ENCODE measurements around the gene PRKACB.

PRKACB gene

GRCh38 chr1:84159533-84160240 lies 15.6 kb downstream of the PRKACB start:
- DNase-seq: no peak

DNA sequence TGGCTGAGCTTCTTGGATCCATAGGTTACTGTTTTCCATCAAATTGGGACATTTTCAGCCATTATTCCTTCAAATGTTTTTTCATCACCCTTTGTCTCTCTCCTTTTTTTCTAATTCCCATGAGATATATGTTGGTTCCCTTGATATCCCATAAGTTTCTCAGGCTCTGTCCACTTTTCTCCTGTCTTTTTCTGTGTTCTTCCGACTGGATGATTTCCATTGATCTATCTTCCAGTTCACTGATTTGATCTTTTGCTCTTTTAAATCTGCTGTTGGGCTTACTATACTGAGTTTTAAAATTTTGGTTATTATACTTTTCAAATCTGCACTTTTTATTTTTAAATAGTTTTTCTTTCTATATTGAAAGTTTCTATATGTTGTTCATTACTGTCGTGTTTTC lies 18.2 kb downstream of the PRKACB start:
- no peak for DNase-seq

- no peak for DNase-seq
Measured at GRCh38 chr1:84163123-84163931, 19.3 kb downstream of the PRKACB start.

DNA sequence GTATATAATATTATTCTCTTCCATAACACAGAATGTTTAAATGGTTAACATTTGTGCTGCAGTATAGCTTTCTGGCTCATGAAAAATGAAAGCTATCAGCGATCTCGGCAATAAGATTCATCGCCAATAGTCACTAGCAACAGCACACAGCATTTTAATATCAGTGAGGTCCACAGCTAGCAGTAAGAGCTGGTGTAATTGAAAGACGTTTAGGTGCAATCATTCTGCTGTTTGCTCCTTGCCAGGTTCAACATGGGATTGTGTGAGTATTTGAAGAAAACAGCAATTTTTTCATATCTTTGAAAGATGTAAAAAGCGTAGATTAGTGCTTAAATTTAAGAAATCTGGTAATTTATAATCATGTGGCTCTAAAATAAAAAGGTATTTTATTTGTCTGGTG lies 20.1 kb downstream of the PRKACB start:
- no peak for DNase-seq

DNA sequence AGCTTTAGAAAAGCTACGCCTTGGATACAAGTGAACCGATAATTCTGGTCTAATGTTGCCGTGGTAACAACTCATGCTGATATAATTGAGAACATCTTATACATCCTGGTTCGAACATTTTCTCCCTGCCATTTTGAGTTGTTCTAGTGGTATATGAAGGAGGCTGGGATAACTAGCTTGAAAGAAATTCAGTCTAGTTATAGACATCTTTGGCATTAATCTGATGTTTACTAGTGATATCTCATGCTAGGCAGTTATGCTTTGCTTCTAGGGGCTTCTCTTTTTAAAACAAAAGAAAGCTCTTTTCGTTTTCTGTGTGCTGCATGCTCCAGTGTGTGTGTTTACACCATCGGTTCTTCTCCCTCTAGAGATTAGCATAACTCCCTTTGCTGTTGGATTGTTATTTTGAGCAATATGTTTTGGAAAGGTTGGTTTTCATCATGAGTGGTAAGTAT lies 20.5 kb downstream of the PRKACB start:
- no peak for DNase-seq

DNA sequence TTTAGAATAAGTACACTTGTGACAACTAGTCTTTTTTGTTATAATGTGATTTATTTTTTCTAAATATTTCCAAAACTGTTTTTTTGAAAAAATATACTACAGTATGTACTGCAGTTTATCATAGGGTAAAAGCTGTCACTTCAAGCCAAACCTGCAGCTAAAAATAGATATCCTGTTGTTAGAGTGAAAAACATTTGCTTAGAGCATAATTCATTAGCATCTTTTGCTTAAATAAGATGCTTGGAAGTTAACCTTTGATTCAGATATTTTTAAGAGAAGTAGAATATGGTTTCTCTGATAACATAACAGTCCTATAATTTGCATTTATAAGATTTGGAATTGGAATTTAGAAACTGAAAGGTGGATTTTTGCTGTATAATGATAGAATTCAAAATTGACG lies 21.5 kb downstream of the PRKACB start:
- no peak for DNase-seq

GRCh38 chr1:84166797-84167196 lies 22.7 kb downstream of the PRKACB start:
- no peak for DNase-seq

DNA sequence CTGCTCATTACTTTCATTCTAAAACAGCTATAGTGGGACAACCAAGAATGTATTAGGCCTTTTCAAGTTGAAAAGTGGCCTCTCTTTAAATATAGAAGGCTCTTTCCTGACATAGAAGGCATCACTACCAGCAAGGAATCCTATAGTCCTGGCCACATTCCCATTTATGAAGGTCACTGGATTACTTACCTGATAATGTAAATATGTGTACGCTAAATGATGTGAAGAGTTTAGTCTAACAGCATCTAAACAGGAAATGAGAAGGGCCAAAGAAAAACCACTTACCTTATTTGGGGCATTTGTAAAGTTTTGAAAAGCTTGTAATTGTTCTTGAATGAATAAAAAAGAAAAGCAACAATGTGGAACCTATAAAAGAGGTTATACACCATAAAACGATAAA lies 24.7 kb downstream of the PRKACB start:
- no peak for DNase-seq

DNA sequence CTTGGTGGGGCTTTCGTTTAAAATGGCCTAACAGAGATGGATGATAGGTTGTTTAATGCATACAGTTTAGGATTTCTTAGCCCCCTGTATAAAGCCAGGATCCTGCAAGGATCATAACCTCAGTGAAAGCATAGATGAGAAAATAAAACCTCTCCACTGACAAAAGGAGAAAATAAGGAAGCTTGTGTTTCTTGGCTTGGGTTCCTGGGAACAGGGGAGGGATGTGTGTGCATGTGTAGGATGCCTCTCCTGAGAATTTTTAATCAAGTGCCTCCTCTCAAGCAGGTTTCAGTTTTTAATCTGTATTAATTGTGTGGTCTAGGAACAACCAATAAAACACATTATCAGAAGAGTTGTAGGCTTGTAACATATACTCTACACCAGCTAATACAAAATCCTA lies 26.1 kb downstream of the PRKACB start:
- DNase-seq: no peak

DNA sequence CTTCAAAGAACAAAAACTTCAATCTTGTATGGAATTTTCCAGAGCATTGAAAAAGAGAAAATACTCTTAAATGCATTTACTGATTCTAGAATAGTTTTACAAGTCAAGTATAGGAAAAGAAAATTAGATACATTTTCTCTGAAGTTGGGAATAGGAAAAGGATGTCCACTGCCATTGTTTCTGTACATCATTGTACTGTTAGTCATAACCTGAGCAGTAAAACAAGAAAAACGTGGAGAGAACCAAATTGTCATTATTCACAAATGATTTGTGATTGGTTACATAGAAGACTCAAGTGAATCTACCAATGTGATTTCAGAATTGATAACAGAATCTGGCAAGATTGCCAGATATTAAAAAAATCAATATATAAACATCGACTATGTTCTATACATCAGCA lies 27.4 kb downstream of the PRKACB start:
- DNase-seq: no peak

DNA sequence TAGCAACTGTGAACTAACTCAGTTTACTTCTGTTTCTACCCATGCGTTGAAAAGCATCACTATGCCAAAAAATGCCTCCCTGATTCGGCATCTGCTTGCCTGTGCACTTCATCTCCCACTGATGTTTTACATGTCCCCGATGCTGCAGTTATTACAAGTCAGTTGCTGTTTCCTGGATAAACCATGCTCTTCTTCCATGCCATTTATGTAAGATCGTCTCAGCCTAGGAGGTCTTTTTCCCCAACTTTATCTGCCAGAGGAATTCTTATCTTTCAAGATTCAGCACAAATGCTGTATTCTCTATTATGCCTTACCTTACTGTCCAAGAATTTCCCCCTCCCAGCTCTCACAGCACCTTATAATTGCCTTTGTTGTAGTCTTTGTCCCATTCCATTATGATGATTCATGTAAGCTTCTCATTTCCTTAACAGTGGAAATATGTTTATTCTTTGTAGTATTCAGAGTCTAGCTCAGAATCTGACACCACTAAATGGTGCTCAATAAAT lies 30.0 kb downstream of the PRKACB start:
- no peak for DNase-seq

- no peak for DNase-seq
Measured at GRCh38 chr1:84181350-84182005, 37.4 kb downstream of the PRKACB start.

DNA sequence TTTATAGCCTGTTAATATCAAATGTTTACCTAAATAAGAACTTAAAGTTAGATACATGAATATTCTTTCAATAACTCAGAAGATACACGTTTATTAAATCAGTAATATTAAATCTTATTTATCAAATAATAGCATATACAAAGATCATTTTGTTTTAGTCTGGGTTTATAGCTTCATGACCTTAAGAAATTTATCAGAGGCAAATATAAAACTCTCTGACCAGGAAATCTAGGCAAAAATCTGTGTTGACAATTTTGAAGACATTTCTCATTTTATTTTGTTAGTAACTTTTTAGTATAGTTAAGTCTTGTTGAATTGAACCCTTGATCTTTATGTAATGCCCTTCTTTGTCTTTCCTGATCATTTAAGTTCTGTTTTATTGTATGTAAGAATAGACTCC lies 46.4 kb downstream of the PRKACB start:
- DNase-seq: no peak

- DNase-seq: no peak
Measured at GRCh38 chr1:84192681-84193080, 48.6 kb downstream of the PRKACB start.

GRCh38 chr1:84198832-84199231 lies 54.8 kb downstream of the PRKACB start:
- DNase-seq: no peak

GRCh38 chr1:84199257-84199656 lies 55.2 kb downstream of the PRKACB start:
- no peak for DNase-seq

- DNase-seq: no peak
Measured at GRCh38 chr1:84202126-84202525, 58.1 kb downstream of the PRKACB start.

- DNase-seq: no peak
Measured at GRCh38 chr1:84206375-84206774, 62.3 kb downstream of the PRKACB start.

DNA sequence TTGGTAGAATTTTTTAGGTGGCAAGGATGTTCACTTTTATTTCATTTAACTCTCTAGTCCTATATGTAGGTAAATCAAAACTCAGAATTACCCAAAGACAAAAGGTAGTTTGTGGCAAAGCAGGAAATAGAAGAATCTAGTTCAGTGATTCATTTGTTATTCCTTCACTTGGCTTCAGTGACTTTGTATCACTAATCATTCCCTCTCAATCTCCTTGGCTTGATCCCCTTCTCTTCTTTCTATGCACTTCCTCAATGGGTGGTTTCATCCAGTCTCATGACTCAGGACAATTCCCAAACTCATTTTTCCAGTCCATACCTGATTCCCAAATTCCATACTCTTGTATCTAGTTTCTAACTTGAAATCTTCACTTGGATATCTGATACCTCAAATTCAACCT lies 64.9 kb downstream of the PRKACB start:
- DNase-seq: no peak

GRCh38 chr1:84214115-84214956 lies 70.3 kb downstream of the PRKACB start:
- no peak for DNase-seq

GRCh38 chr1:84217239-84217638 lies 73.2 kb downstream of the PRKACB start:
- no peak for DNase-seq

- no peak for DNase-seq
Measured at GRCh38 chr1:84223751-84224432, 79.8 kb downstream of the PRKACB start.

Measured in activated effector memory CD4-positive, alpha-beta T cell treated with anti-CD3 and anti-CD28 coated beads, Interleukin-2, amount 50 U/mL, for 16 hours (primary cell).